Measurements from ENCODE around the gene CYB561. TPM values are rescaled to one million over a fixed set of nuclear protein-coding genes. Genes with fewer than 3 reads are reported as not detected.

CYB561 gene
- total RNA-seq, 1 experiment from 2014 or later: 40.1 TPM

- H3K27me3 ChIP-seq (ENCODE audit: control insufficient read depth, insufficient read depth, low read length): no peaks in the 10 kb centered on the region
- H3K9me3 ChIP-seq (ENCODE audit: control insufficient read depth, insufficient read depth, low read depth, low read length): no peaks in the 10 kb centered on the region
- TF ChIP-seq SIN3A (IDR thresholded peaks at IDR 0.05; ENCODE audit: borderline replicate concordance, insufficient read depth, low read depth, low read length) (no peak), POLR2AphosphoS5 (IDR thresholded peaks at IDR 0.05; ENCODE audit: low read depth, low read length) (no peak), CTCF (IDR thresholded peaks at IDR 0.05) (no peak), TCF7L2 (IDR thresholded peaks at IDR 0.05; ENCODE audit: low read depth, low read length) (no peak)
- TF ChIP-seq, protein P1, sequence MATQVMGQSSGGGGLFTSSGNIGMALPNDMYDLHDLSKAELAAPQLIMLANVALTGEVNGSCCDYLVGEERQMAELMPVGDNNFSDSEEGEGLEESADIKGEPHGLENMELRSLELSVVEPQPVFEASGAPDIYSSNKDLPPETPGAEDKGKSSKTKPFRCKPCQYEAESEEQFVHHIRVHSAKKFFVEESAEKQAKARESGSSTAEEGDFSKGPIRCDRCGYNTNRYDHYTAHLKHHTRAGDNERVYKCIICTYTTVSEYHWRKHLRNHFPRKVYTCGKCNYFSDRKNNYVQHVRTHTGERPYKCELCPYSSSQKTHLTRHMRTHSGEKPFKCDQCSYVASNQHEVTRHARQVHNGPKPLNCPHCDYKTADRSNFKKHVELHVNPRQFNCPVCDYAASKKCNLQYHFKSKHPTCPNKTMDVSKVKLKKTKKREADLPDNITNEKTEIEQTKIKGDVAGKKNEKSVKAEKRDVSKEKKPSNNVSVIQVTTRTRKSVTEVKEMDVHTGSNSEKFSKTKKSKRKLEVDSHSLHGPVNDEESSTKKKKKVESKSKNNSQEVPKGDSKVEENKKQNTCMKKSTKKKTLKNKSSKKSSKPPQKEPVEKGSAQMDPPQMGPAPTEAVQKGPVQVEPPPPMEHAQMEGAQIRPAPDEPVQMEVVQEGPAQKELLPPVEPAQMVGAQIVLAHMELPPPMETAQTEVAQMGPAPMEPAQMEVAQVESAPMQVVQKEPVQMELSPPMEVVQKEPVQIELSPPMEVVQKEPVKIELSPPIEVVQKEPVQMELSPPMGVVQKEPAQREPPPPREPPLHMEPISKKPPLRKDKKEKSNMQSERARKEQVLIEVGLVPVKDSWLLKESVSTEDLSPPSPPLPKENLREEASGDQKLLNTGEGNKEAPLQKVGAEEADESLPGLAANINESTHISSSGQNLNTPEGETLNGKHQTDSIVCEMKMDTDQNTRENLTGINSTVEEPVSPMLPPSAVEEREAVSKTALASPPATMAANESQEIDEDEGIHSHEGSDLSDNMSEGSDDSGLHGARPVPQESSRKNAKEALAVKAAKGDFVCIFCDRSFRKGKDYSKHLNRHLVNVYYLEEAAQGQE (IDR thresholded peaks at IDR 0.05; ENCODE audit: insufficient read depth in 1 of 2, low read depth in 2 of 2, low read length in 1 of 2): no peak
- ATAC-seq: no peak
- H3K4me1 ChIP-seq (ENCODE audit: control insufficient read depth, insufficient read depth, low read length): peaks cover 16% of the 10 kb centered on the region
- CTCF ChIA-PET: interaction anchor here (1.2 kb wide), 1 partner anchor 13 kb away, joined by 3 read pairs; no protein-coding TSS in a partner anchor
- no peaks in the 10 kb centered on the region for H3K36me3 ChIP-seq (ENCODE audit: control insufficient read depth, insufficient read depth, low read length)
- intact Hi-C loops (cut with micrococcal nuclease; ENCODE audit: unreplicated experiment): no loop called here
- no peak overlapping the region for H3K4me3 ChIP-seq (ENCODE audit: low read depth in 2 of 2, low read length in 2 of 2)
- BruUV-seq (replicated peaks): no TSS peak
- no peak overlapping the region for H3K27ac ChIP-seq (ENCODE audit: low read length)
- in situ Hi-C loops (cut with HindIII; ENCODE audit: low pct_unique_long_range_greater_than_20kb, low sequenced_read_pairs): no loop called here
- POLR2A ChIA-PET: interaction anchor here (0.6 to 0.7 kb wide), 2 partner anchors 250 to 388 kb away, joined by 4 to 11 read pairs; no protein-coding TSS in a partner anchor
- DNase-seq (ENCODE audit: low read depth, low spot score): no peak
These were observed 2.5 kb upstream of the CYB561 start for GRCh38 chr17:63448655-63449054.

- no TSS peak for BruUV-seq (replicated peaks)
- Histone ChIP-seq H3K36me3 (ENCODE audit: control insufficient read depth, insufficient read depth, low read length) (no peaks in the 10 kb centered on the region), H3K27ac (ENCODE audit: low read length) (peak overlapping the region; percentile 10), H3K27me3 (ENCODE audit: control insufficient read depth, insufficient read depth, low read length) (no peaks in the 10 kb centered on the region), H3K4me1 (ENCODE audit: control insufficient read depth, insufficient read depth, low read length) (peaks cover 18% of the 10 kb centered on the region), H3K4me3 (ENCODE audit: low read depth in 2 of 2, low read length in 2 of 2) (no peak overlapping the region), H3K9me3 (ENCODE audit: control insufficient read depth, insufficient read depth, low read depth, low read length) (no peaks in the 10 kb centered on the region)
- ATAC-seq: no peak
- ChIA-PET POLR2A (no interaction called here), CTCF (no interaction called here)
- intact Hi-C loops (cut with micrococcal nuclease; ENCODE audit: unreplicated experiment) (no loop called here), in situ Hi-C loops (cut with HindIII; ENCODE audit: low pct_unique_long_range_greater_than_20kb, low sequenced_read_pairs) (no loop called here)
- no peak for DNase-seq (ENCODE audit: low read depth, low spot score)
- TF ChIP-seq SIN3A (IDR thresholded peaks at IDR 0.05; ENCODE audit: borderline replicate concordance, insufficient read depth, low read depth, low read length): no peak
- no peak for TF ChIP-seq CTCF (IDR thresholded peaks at IDR 0.05)
- TF ChIP-seq TCF7L2 (IDR thresholded peaks at IDR 0.05; ENCODE audit: low read depth, low read length): no peak
- no peak for TF ChIP-seq POLR2AphosphoS5 (IDR thresholded peaks at IDR 0.05; ENCODE audit: low read depth, low read length)
- TF ChIP-seq, protein P1 (IDR thresholded peaks at IDR 0.05; ENCODE audit: insufficient read depth in 1 of 2, low read depth in 2 of 2, low read length in 1 of 2): no peak
These were observed 1.4 kb upstream of the CYB561 start for GRCh38 chr17:63447471-63448009.

All from Panc1 (cell line).